IMR-90 (cell line): ENCODE measurements around the gene PLXNA3. TPM values are rescaled to one million over a fixed set of nuclear protein-coding genes. Genes with fewer than 3 reads are reported as not detected.

ENCODE experiments used
- ATAC-seq: fragments of 200-7000 bp; cut with Tn5 transposase; 2 replicates; pipeline ENCODE4 v1.9.1; 2020; ENCODE audit warnings: low read depth, mild to moderate bottlenecking, moderate library complexity
- BruUV-seq: library from RNA; stranded (reverse); fragments of 400-500 nt; replicated peaks from 2 replicates; lab custom pipeline; 2021; lab: Mats Ljungman, UMichigan
- CTCF ChIA-PET: fragments of 300-600 bp; formaldehyde crosslinking; extraction: SDS; loops from one replicate; lab custom pipeline; 2021; ENCODE audit warnings: antibody characterized with exemption; lab: Yijun Ruan, JAX
- POLR2A ChIA-PET: fragments of 300-600 bp; sonication (Branson Sonifier 250); formaldehyde crosslinking; loops from one replicate; lab custom pipeline; 2022; ENCODE audit warnings: antibody characterized with exemption; ENCODE audit not compliant: unreplicated experiment; lab: Charles Lee
- DNase-seq: peaks from one replicate; pipeline ENCODE4 v3.0.0; 2013
- H2AFZ ChIP-seq: replicated peaks from 2 replicates; pipeline ENCODE3; 2013; ENCODE audit warnings: low read length, mild to moderate bottlenecking; ENCODE audit not compliant: poor library complexity
- H2AK5ac ChIP-seq: 2 replicates; pipeline ENCODE4 v1.6.1; 2013; ENCODE audit warnings: low read depth, low read length, inconsistent platforms
- H2AK9ac ChIP-seq: replicated peaks from 2 replicates; pipeline ENCODE3; 2013; ENCODE audit warnings: mild to moderate bottlenecking, low read depth, low read length, moderate library complexity; ENCODE audit not compliant: poor library complexity
- H2BK120ac ChIP-seq: 2 replicates; pipeline ENCODE4 v1.6.1; 2013; ENCODE audit warnings: low read depth, low read length, inconsistent platforms
- H2BK15ac ChIP-seq: 3 replicates; pipeline ENCODE4 v1.6.1; 2013; ENCODE audit warnings: low read depth, low read length, inconsistent platforms
- H2BK20ac ChIP-seq: 2 replicates; pipeline ENCODE4 v1.6.1; 2013; ENCODE audit warnings: low read depth, mild to moderate bottlenecking, inconsistent platforms, low read length, moderate library complexity
- H2BK5ac ChIP-seq: 2 replicates; pipeline ENCODE4 v1.6.1; 2013; ENCODE audit warnings: mild to moderate bottlenecking, low read depth, low read length, inconsistent platforms; ENCODE audit not compliant: poor library complexity, severe bottlenecking
- H3K14ac ChIP-seq: replicated peaks from 2 replicates; pipeline ENCODE4 v1.6.1; 2013; ENCODE audit warnings: low read depth, low read length, inconsistent platforms
- H3K18ac ChIP-seq: 2 replicates; pipeline ENCODE4 v1.6.1; 2013; ENCODE audit warnings: low read depth, low read length, control low read depth
- H3K23ac ChIP-seq: 2 replicates; pipeline ENCODE4 v1.6.1; 2013; ENCODE audit warnings: low read depth, low read length, inconsistent platforms
- H3K27ac ChIP-seq: 2 replicates; pipeline ENCODE4 v1.5.1; 2013; ENCODE audit warnings: mild to moderate bottlenecking, control low read depth, low read length; ENCODE audit not compliant: insufficient read depth
- H3K27me3 ChIP-seq: 2 replicates; pipeline ENCODE4 v1.6.1; 2013; ENCODE audit warnings: low read length; ENCODE audit not compliant: control insufficient read depth, insufficient read depth
- H3K36me3 ChIP-seq: 2 replicates; pipeline ENCODE4 v1.6.1; 2013; ENCODE audit warnings: low read length, mixed read lengths; ENCODE audit not compliant: control insufficient read depth, insufficient read depth
- H3K4ac ChIP-seq: 2 replicates; pipeline ENCODE4 v1.6.1; 2013; ENCODE audit warnings: low read depth, low read length, inconsistent platforms
- H3K4me1 ChIP-seq: 2 replicates; pipeline ENCODE4 v1.6.1; 2013; ENCODE audit warnings: low read length, mixed read lengths; ENCODE audit not compliant: control insufficient read depth, insufficient read depth
- H3K4me2 ChIP-seq: 2 replicates; pipeline ENCODE4 v1.6.1; 2013; ENCODE audit warnings: low read depth, mild to moderate bottlenecking, control low read depth, low read length, moderate library complexity
- H3K4me3 ChIP-seq: 2 replicates; pipeline ENCODE4 v1.5.1; 2013; ENCODE audit warnings: low read depth, mild to moderate bottlenecking, control low read depth, low read length, moderate library complexity; ENCODE audit not compliant: insufficient read depth
- H3K56ac ChIP-seq: 2 replicates; pipeline ENCODE4 v1.6.1; 2013; ENCODE audit warnings: low read length, inconsistent platforms; ENCODE audit not compliant: insufficient read depth; ENCODE audit errors: extremely low read depth
- H3K79me1 ChIP-seq, 2 experiments: 2 replicates each; pipeline ENCODE4 v1.6.1; 2013; ENCODE audit warnings: low read length in 2 of 2, inconsistent platforms in 1 of 2, low read depth in 1 of 2
- H3K9ac ChIP-seq: 2 replicates; pipeline ENCODE4 v1.6.1; 2013; ENCODE audit warnings: low read depth, low read length, control low read depth
- H3K9me1 ChIP-seq: 2 replicates; pipeline ENCODE4 v1.6.1; 2013; ENCODE audit warnings: low read length, inconsistent platforms; ENCODE audit not compliant: insufficient read depth
- H3K9me3 ChIP-seq: 2 replicates; pipeline ENCODE4 v1.6.1; 2013; ENCODE audit warnings: low read length; ENCODE audit not compliant: control insufficient read depth, insufficient read depth
- H4K20me1 ChIP-seq: 2 replicates; pipeline ENCODE4 v1.6.1; 2013; ENCODE audit warnings: low read length, inconsistent platforms; ENCODE audit not compliant: insufficient read depth
- H4K5ac ChIP-seq: 2 replicates; pipeline ENCODE4 v1.6.1; 2013; ENCODE audit warnings: mild to moderate bottlenecking, low read depth, low read length, control low read depth
- H4K8ac ChIP-seq, 2 experiments: 2 replicates each; pipeline ENCODE4 v1.6.1; 2013; ENCODE audit warnings: low read depth in 2 of 2, low read length in 2 of 2, control low read depth in 1 of 2, inconsistent platforms in 1 of 2
- H4K91ac ChIP-seq: 2 replicates; pipeline ENCODE4 v1.6.1; 2013; ENCODE audit warnings: low read depth, low read length, inconsistent platforms; ENCODE audit not compliant: insufficient read depth
- BHLHE40 ChIP-seq: fragments of 150-350 bp; IDR thresholded peaks from 2 replicates; pipeline ENCODE4 v1.6.1; 2016; ENCODE audit warnings: mild to moderate bottlenecking, low read depth, low read length
- CEBPB ChIP-seq: IDR thresholded peaks from 2 replicates; pipeline ENCODE4 v1.6.1; 2012; ENCODE audit warnings: low read depth, low read length, improper control_type of control experiment
- ELK1 ChIP-seq: fragments of 150-350 bp; IDR thresholded peaks from 2 replicates; pipeline ENCODE4 v1.6.1; 2016; ENCODE audit warnings: low read depth, mild to moderate bottlenecking, low read length, moderate library complexity, borderline replicate concordance
- MAFK ChIP-seq: IDR thresholded peaks from 2 replicates; pipeline ENCODE4 v1.6.1; 2012; ENCODE audit warnings: low read depth, low read length, improper control_type of control experiment
- MAZ ChIP-seq: IDR thresholded peaks from 2 replicates; pipeline ENCODE4 v1.6.1; 2012; ENCODE audit warnings: low read depth, mild to moderate bottlenecking, low read length, improper control_type of control experiment, moderate library complexity, borderline replicate concordance
- MXI1 ChIP-seq: IDR thresholded peaks from 2 replicates; pipeline ENCODE4 v1.6.1; 2012; ENCODE audit warnings: low read depth, mild to moderate bottlenecking, low read length, moderate library complexity, borderline replicate concordance
- NFE2L2 ChIP-seq: fragments of 150-350 bp; IDR thresholded peaks from 2 replicates; pipeline ENCODE4 v1.6.1; 2016; ENCODE audit warnings: low read depth, mild to moderate bottlenecking, low read length
- RAD21 ChIP-seq: IDR thresholded peaks from 2 replicates; pipeline ENCODE4 v1.6.1; 2012; ENCODE audit warnings: low read length, improper control_type of control experiment
- RFX5 ChIP-seq: IDR thresholded peaks from 2 replicates; pipeline ENCODE4 v1.8.0; 2012; ENCODE audit warnings: low read depth, mild to moderate bottlenecking, low read length, moderate library complexity
- SMC3 ChIP-seq: fragments of 150-350 bp; IDR thresholded peaks from 2 replicates; pipeline ENCODE4 v1.6.1; 2016; ENCODE audit warnings: low read depth, mild to moderate bottlenecking, antibody characterized with exemption, low read length, moderate library complexity
- WGBS, 2 experiments: methylation state at CpG; one replicate each; pipeline versions ENCODE4 v1.1.5 to v1.1.7; 2013; ENCODE audit warnings: missing lambda C conversion rate in 2 of 2; ENCODE audit not compliant: insufficient read length in 1 of 2; ENCODE audit errors: extremely low coverage in 2 of 2; 5-methylcytosine and 5-hydroxymethylcytosine counted together
- dilution Hi-C: fragments of 300-500 bp; cut with HindIII; formaldehyde crosslinking; loops from one replicate; pipeline ENCODE4 v1.14.3; 2018; ENCODE audit warnings: low sequenced_read_pairs; ENCODE audit not compliant: unreplicated experiment
- in situ Hi-C: fragments of 300-500 bp; cut with MboI; formaldehyde crosslinking; loops from 3 replicates; pipeline ENCODE4 v1.14.3; 2019; ENCODE audit warnings: low sequenced_read_pairs, inconsistent platforms, mixed read lengths
- intact Hi-C: fragments of 100-400 bp; cut with micrococcal nuclease; formaldehyde crosslinking; loops from 2 replicates; pipeline ENCODE4 v1.10.0; 2022
- polyA plus RNA-seq, 3 experiments: library from polyadenylated mRNA; depleted of rRNA; stranded (reverse); fragments of >200 nt; gene quantifications; 2 replicates each; pipeline ENCODE4 v1.2.3, GENCODE V29; 2012; ENCODE audit warnings: low replicate concordance in 1 of 3
- total RNA-seq: library from RNA; depleted of rRNA; stranded (reverse); fragments of >200 nt; gene quantifications from 2 replicates; pipeline ENCODE4 v1.2.3, GENCODE V29; 2012
- TF ChIP-seq, protein P1 (sequence below): fragments of 150-350 bp; IDR thresholded peaks from 2 replicates; pipeline ENCODE4 v1.6.1; 2017; ENCODE audit warnings: mild to moderate bottlenecking, antibody characterized with exemption, low read length, low read depth
- TF ChIP-seq, protein P2 (sequence below): conservative IDR thresholded peaks from 2 replicates; pipeline ENCODE4 v1.5.1; 2012; ENCODE audit warnings: mild to moderate bottlenecking, low read depth, low read length, improper control_type of control experiment

PLXNA3 gene
- total and polyA plus RNA-seq, 2 of the 4 experiments (the other 2 are of a cell fraction): 4.3 to 111 TPM

DNA sequence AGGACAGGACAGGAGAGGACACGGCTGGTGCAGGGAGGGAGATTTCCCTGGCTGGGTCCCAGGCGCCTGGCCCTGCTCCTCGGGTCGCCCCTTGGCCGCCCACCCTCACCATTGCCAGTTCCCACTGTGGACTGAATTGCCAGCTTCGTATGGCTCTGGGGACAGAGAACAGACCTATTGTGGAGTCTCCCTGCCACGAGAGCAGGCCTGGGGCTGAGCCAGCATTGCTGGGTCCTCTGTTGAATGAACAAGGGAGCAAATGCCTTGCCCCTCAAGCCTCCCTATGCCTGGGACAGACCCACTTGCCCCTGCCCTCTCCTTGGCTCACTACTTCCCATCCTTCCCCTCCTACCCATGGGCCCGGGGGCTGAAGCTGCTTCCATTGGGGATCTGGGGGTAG lies 4.3 kb downstream of the PLXNA3 start:
- peaks cover 39% of the 10 kb centered on the region for H4K20me1 ChIP-seq
- CTCF ChIA-PET: no interaction called here
- H3K9me3 ChIP-seq: no peaks in the 10 kb centered on the region; the same call in 1 of the 2 replicates
- no peaks in the 10 kb centered on the region for H3K9me1 ChIP-seq
- in situ Hi-C loops: no loop called here
- dilution Hi-C loops: no loop called here
- no peak overlapping the region for H2AK5ac ChIP-seq
- no peak overlapping the region for H4K8ac ChIP-seq
- ATAC-seq (no peak), DNase-seq (no peak)
- no peak overlapping the region for H2AFZ ChIP-seq
- H2AK9ac ChIP-seq: no peak overlapping the region
- WGBS, 2 experiments: no CpG with 5 or more reads among the region's 8 CpGs
- no peak overlapping the region for H3K4me2 ChIP-seq
- H3K27ac ChIP-seq: no peak overlapping the region
- H2BK120ac ChIP-seq: no peak overlapping the region
- H3K56ac ChIP-seq: no peak overlapping the region
- no peak overlapping the region for H2BK20ac ChIP-seq
- intact Hi-C loops: no loop called here
- TF ChIP-seq RAD21 (no peak), CEBPB (no peak), RFX5 (no peak), ELK1 (no peak), BHLHE40 (no peak), MAFK (no peak), MXI1 (no peak), SMC3 (no peak), MAZ (no peak), NFE2L2 (no peak)
- TF ChIP-seq, protein P1, sequence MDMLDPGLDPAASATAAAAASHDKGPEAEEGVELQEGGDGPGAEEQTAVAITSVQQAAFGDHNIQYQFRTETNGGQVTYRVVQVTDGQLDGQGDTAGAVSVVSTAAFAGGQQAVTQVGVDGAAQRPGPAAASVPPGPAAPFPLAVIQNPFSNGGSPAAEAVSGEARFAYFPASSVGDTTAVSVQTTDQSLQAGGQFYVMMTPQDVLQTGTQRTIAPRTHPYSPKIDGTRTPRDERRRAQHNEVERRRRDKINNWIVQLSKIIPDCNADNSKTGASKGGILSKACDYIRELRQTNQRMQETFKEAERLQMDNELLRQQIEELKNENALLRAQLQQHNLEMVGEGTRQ: no peak
- TF ChIP-seq, protein P2, sequence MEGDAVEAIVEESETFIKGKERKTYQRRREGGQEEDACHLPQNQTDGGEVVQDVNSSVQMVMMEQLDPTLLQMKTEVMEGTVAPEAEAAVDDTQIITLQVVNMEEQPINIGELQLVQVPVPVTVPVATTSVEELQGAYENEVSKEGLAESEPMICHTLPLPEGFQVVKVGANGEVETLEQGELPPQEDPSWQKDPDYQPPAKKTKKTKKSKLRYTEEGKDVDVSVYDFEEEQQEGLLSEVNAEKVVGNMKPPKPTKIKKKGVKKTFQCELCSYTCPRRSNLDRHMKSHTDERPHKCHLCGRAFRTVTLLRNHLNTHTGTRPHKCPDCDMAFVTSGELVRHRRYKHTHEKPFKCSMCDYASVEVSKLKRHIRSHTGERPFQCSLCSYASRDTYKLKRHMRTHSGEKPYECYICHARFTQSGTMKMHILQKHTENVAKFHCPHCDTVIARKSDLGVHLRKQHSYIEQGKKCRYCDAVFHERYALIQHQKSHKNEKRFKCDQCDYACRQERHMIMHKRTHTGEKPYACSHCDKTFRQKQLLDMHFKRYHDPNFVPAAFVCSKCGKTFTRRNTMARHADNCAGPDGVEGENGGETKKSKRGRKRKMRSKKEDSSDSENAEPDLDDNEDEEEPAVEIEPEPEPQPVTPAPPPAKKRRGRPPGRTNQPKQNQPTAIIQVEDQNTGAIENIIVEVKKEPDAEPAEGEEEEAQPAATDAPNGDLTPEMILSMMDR: no peak
- H3K23ac ChIP-seq: no peak overlapping the region
- H3K18ac ChIP-seq: no peak overlapping the region
- peaks cover 4% of the 10 kb centered on the region; the same call in 1 of the 2 replicates for H3K4me1 ChIP-seq
- H3K9ac ChIP-seq: no peak overlapping the region
- no peak overlapping the region for H4K91ac ChIP-seq
- H3K27me3 ChIP-seq: no peaks in the 10 kb centered on the region
- no peak overlapping the region for H4K5ac ChIP-seq
- peaks cover 59% of the 10 kb centered on the region for H3K36me3 ChIP-seq
- H3K4ac ChIP-seq: no peak overlapping the region
- H2BK15ac ChIP-seq: no peak overlapping the region
- no peak overlapping the region for H3K4me3 ChIP-seq
- no TSS peak for BruUV-seq
- POLR2A ChIA-PET: no interaction called here
- H2BK5ac ChIP-seq: no peak overlapping the region
- peaks cover 0 to 16% of the 10 kb centered on the region in 2 experiments; a peak in 3 of 4 replicates for H3K79me1 ChIP-seq
- H3K14ac ChIP-seq: no peak overlapping the region
